Testis (tissue), 3 donors: ENCODE measurements around the gene KRTAP2-1. TPM values are rescaled to one million over a fixed set of nuclear protein-coding genes. Genes with fewer than 3 reads are reported as not detected.
"Not testable (repeated sequence)": the region's sequence is repeated elsewhere in the genome, so short reads cannot be mapped to it uniquely, and the experiment has no call there.

Experiments
- DNase-seq: peaks from one replicate; pipeline ENCODE4 v3.0.0-alpha.2; 2019
- H3K27ac ChIP-seq, 2 donors: fragments of 200-600 bp; sonication (generic); one replicate each; pipeline ENCODE4 v1.5.1; 2019
- H3K27me3 ChIP-seq: fragments of 200-600 bp; sonication (generic); one replicate; pipeline ENCODE4 v1.5.1; 2019
- H3K36me3 ChIP-seq: fragments of 200-600 bp; sonication (generic); one replicate; pipeline ENCODE4 v1.5.1; 2017; ENCODE audit warnings: low read depth; ENCODE audit errors: missing control alignments
- H3K4me1 ChIP-seq: fragments of 200-600 bp; sonication (generic); one replicate; pipeline ENCODE4 v1.5.1; 2019
- H3K4me3 ChIP-seq, 2 donors: fragments of 200-600 bp; sonication (generic); one replicate each; pipeline ENCODE4 v1.5.1; 2017 to 2019
- H3K9me3 ChIP-seq: fragments of 200-600 bp; sonication (generic); one replicate; pipeline ENCODE4 v1.5.1; 2017
- CTCF ChIP-seq, 3 experiments: fragments of 450-650 bp in 2 of 3; fragments of 200-600 bp in 1 of 3; sonication (generic) in 1 of 3; IDR thresholded peaks; one replicate each; pipeline ENCODE4 v1.5.1; 2016 to 2019; ENCODE audit warnings: antibody characterized with exemption in 3 of 3, mild to moderate bottlenecking in 2 of 3, moderate library complexity in 1 of 3
- POLR2A ChIP-seq: fragments of 450-650 bp; IDR thresholded peaks from one replicate; pipeline ENCODE4 v1.6.1; 2017; ENCODE audit warnings: antibody characterized with exemption, mild to moderate bottlenecking, moderate library complexity
- WGBS, 2 donors: methylation state at CpG; one replicate each; pipeline ENCODE4 v1.1.5; 2018; 5-methylcytosine and 5-hydroxymethylcytosine counted together
- intact Hi-C: fragments of 100-400 bp; cut with DNase I; formaldehyde crosslinking; loops from one replicate; pipeline ENCODE4 v1.15.1; 2023; ENCODE audit warnings: low total_unique reads
- polyA plus RNA-seq: library from polyadenylated mRNA; stranded (reverse); fragments of 350-450 nt; fragmentation: Illumina TruSeq; extraction: RNeasy Lipid Tissue Mini Kit (QIAGEN cat#74804); gene quantifications from one replicate; pipeline ENCODE4 v1.2.3, GENCODE V29; 2014; ENCODE audit warnings: low read depth, low replicate concordance; ENCODE audit not compliant: insufficient read depth
- total RNA-seq, 2 donors: library from RNA; depleted of rRNA; stranded (reverse); fragments of >200 nt; gene quantifications; one replicate each; pipeline ENCODE4 v1.2.3, GENCODE V29; 2016

KRTAP2-1 gene
- total and polyA plus RNA-seq, 3 donors from 2014 or later = not detected

- Histone ChIP-seq H3K36me3 (no peaks in the 10 kb centered on the region), H3K4me1 (no peaks in the 10 kb centered on the region), H3K27me3 (no peaks in the 10 kb centered on the region), H3K9me3 (no peaks in the 10 kb centered on the region), H3K4me3 (no peak overlapping the region), H3K27ac (no peak overlapping the region)
- intact Hi-C loops = no loop called here
- TF ChIP-seq POLR2A (no peak), CTCF (IDR thresholded peaks at IDR 0.05) (no peak)
- 90 to 93% methylated on average over 2 of the region's 2 CpGs for WGBS, 2 donors
- no peak for DNase-seq
Measured at GRCh38 chr17:41037853-41038350, 9.2 kb downstream of the KRTAP2-1 start.

- DNase-seq, H3K27me3 ChIP-seq, H3K27ac ChIP-seq, H3K9me3 ChIP-seq, H3K36me3 ChIP-seq, H3K4me3 ChIP-seq, intact Hi-C loops, H3K4me1 ChIP-seq: not testable (repeated sequence)
- 77 to 94% methylated on average over 3 to 6 of the region's 10 CpGs for WGBS, 2 donors
Measured at GRCh38 chr17:41034346-41034935, 12.7 kb downstream of the KRTAP2-1 start, which contains the start of gene KRTAP1-3. Gene KRTAP1-3, minus strand, starts transcription at chr17:41034874. Its CDS starts 53 bp downstream, at chr17:41034821.

- intact Hi-C loops = no loop called here
- H3K27me3 ChIP-seq = no peaks in the 10 kb centered on the region
- TF ChIP-seq POLR2A (no peak), CTCF (IDR thresholded peaks at IDR 0.05) (no peak)
- no peaks in the 10 kb centered on the region for H3K4me1 ChIP-seq
- H3K27ac ChIP-seq = no peak within 1 kb of the TSS
- H3K9me3 ChIP-seq = no peaks in the 10 kb centered on the region
- WGBS, 2 donors = 85 to 91% methylated on average over 3 to 12 of the region's 12 CpGs
- H3K4me3 ChIP-seq = no peak within 1 kb of the TSS
- DNase-seq = no peak
- no peaks in the 10 kb centered on the region for H3K36me3 ChIP-seq
Measured at GRCh38 chr17:41029633-41030245, 17.4 kb downstream of the KRTAP2-1 start, which contains the start of gene KRTAP1-4. Gene KRTAP1-4, minus strand, starts transcription at chr17:41030195. Its CDS starts 117 bp downstream, at chr17:41030078.

- 74 to 87% methylated on average over 4 to 9 of the region's 9 CpGs for WGBS, 2 donors
- Histone ChIP-seq H3K36me3 (no peaks in the 10 kb centered on the region), H3K27ac (no peak within 1 kb of the TSS), H3K4me3 (no peak within 1 kb of the TSS), H3K9me3 (no peaks in the 10 kb centered on the region), H3K27me3 (no peaks in the 10 kb centered on the region), H3K4me1 (no peaks in the 10 kb centered on the region)
- TF ChIP-seq POLR2A = no peak
- TF ChIP-seq CTCF (IDR thresholded peaks at IDR 0.05) = no peak
- intact Hi-C loops = no loop called here
- DNase-seq = no peak
Measured at GRCh38 chr17:41026715-41027471, 20.2 kb downstream of the KRTAP2-1 start, which contains the start of gene KRTAP1-5. Gene KRTAP1-5, minus strand, starts transcription at chr17:41027208. Its CDS starts 53 bp downstream, at chr17:41027155.

GRCh38 chr17:41024697-41025096 lies 22.4 kb downstream of the KRTAP2-1 start:
- Histone ChIP-seq H3K27me3 (no peaks in the 10 kb centered on the region), H3K4me3 (no peak overlapping the region), H3K36me3 (no peaks in the 10 kb centered on the region), H3K4me1 (no peaks in the 10 kb centered on the region), H3K9me3 (no peaks in the 10 kb centered on the region), H3K27ac (no peak overlapping the region)
- TF ChIP-seq CTCF (IDR thresholded peaks at IDR 0.05) (no peak), POLR2A (no peak)
- 75 to 87% methylated on average over 3 of the region's 3 CpGs for WGBS, 2 donors
- no peak for DNase-seq
- intact Hi-C loops = no loop called here
